GM12892 (cell line): ENCODE data around the gene FKBP11.
"Not testable (repeated sequence)": the region's sequence is repeated elsewhere in the genome, so short reads cannot be mapped to it uniquely, and the experiment has no call there.

Experiments
- POLR2A ChIP-seq: IDR thresholded peaks from 2 replicates; pipeline ENCODE4 v1.6.1; 2011; ENCODE audit warnings: low read depth, low read length, control low read depth
- TAF1 ChIP-seq: IDR thresholded peaks from 2 replicates; pipeline ENCODE4 v1.6.1; 2011; ENCODE audit warnings: low read depth, mild to moderate bottlenecking, control low read depth, low read length, borderline replicate concordance

GRCh38 chr12:48873534-48873933 is 51.8 kb downstream of the FKBP11 start:
- not testable (repeated sequence) for TF ChIP-seq POLR2A, TAF1
